HG03457 (cell line): ENCODE measurements around the gene OSBPL10.

Source experiments
- ATAC-seq: cut with Tn5 transposase; IDR thresholded peaks from one replicate; pipeline ENCODE4 v1.9.1; 2021; ENCODE audit warnings: moderate number of reproducible peaks; ENCODE audit not compliant: unreplicated experiment

OSBPL10 gene

GRCh38 chr3:31635545-31635944, 345.5 kb downstream of the OSBPL10 start:
- no peak for ATAC-seq

- no peak for ATAC-seq
Measured at GRCh38 chr3:31634476-31634875, 346.6 kb downstream of the OSBPL10 start.

GRCh38 chr3:31629054-31629453, 352.0 kb downstream of the OSBPL10 start:
- no peak for ATAC-seq

- ATAC-seq, result no peak
Measured at GRCh38 chr3:31625358-31625757, 355.7 kb downstream of the OSBPL10 start.

GRCh38 chr3:31624083-31624709, 356.9 kb downstream of the OSBPL10 start:
- ATAC-seq, result no peak

- ATAC-seq, result no peak
Measured at GRCh38 chr3:31622636-31623288, 358.3 kb downstream of the OSBPL10 start.

- ATAC-seq, result no peak
Measured at GRCh38 chr3:31621314-31621713, 359.7 kb downstream of the OSBPL10 start.

GRCh38 chr3:31620656-31621055, 360.4 kb downstream of the OSBPL10 start:
- ATAC-seq, result no peak

- ATAC-seq, result no peak
Measured at GRCh38 chr3:31616711-31617110, 364.4 kb downstream of the OSBPL10 start.

GRCh38 chr3:31615071-31615875, 365.8 kb downstream of the OSBPL10 start:
- no peak for ATAC-seq

GRCh38 chr3:31614162-31614921, 366.7 kb downstream of the OSBPL10 start:
- no peak for ATAC-seq

GRCh38 chr3:31613654-31614053, 367.4 kb downstream of the OSBPL10 start:
- no peak for ATAC-seq

GRCh38 chr3:31613177-31613576, 367.9 kb downstream of the OSBPL10 start:
- ATAC-seq, result no peak
